Upper lobe of right lung (tissue), 1 donor: ENCODE data around the gene FYN. TPM values are rescaled to one million over a fixed set of nuclear protein-coding genes. Genes with fewer than 3 reads are reported as not detected.

Experiments used
- ATAC-seq: fragments of 200-7000 bp; cut with Tn5 transposase; one replicate; pipeline ENCODE4 v1.9.1; 2020; ENCODE audit warnings: mild to moderate bottlenecking, moderate library complexity
- DNase-seq: peaks from one replicate; pipeline ENCODE4 v3.0.0-alpha.2; 2020
- H3K27ac ChIP-seq: fragments of 200-600 bp; one replicate; pipeline ENCODE4 v1.8.0; 2022
- H3K27me3 ChIP-seq: fragments of 200-600 bp; one replicate; pipeline ENCODE4 v1.8.0; 2022; ENCODE audit warnings: mild to moderate bottlenecking
- H3K36me3 ChIP-seq: fragments of 200-600 bp; one replicate; pipeline ENCODE4 v1.8.0; 2022
- H3K4me1 ChIP-seq: fragments of 200-600 bp; one replicate; pipeline ENCODE4 v1.8.0; 2022
- H3K4me3 ChIP-seq: fragments of 200-600 bp; one replicate; pipeline ENCODE4 v1.8.0; 2022; ENCODE audit warnings: mild to moderate bottlenecking
- H3K9me3 ChIP-seq: fragments of 200-600 bp; one replicate; pipeline ENCODE4 v1.8.0; 2022
- intact Hi-C: fragments of 100-400 bp; cut with DNase I; formaldehyde crosslinking; loops from one replicate; pipeline ENCODE4 v1.11.0; 2022
- total RNA-seq: library from RNA; stranded (reverse); fragmentation: NEBNext Ultra II Directional; extraction: Animal tissue kit (Norgen Biotek cat#: 25700); gene quantifications from one replicate; pipeline ENCODE4 v1.2.1, GENCODE V29; 2021
- TF ChIP-seq, protein P1 (sequence below): fragments of 200-600 bp; IDR thresholded peaks from one replicate; pipeline ENCODE4 v1.8.0; 2022; ENCODE audit warnings: antibody characterized with exemption
- donor health status: DM: no; HTN: yes; CAD: no; lungs with severe emphysema.

Gene FYN
- total RNA-seq, 1 donor from 2014 or later: 115 TPM

- intact Hi-C loops: no loop called here
- DNase-seq (no peak), ATAC-seq (no peak)
- Histone ChIP-seq H3K4me3 (no peak overlapping the region), H3K36me3 (peaks cover 20% of the 10 kb centered on the region), H3K27me3 (no peaks in the 10 kb centered on the region), H3K4me1 (peaks cover 15% of the 10 kb centered on the region), H3K27ac (no peak overlapping the region), H3K9me3 (no peaks in the 10 kb centered on the region)
- TF ChIP-seq, protein P1, sequence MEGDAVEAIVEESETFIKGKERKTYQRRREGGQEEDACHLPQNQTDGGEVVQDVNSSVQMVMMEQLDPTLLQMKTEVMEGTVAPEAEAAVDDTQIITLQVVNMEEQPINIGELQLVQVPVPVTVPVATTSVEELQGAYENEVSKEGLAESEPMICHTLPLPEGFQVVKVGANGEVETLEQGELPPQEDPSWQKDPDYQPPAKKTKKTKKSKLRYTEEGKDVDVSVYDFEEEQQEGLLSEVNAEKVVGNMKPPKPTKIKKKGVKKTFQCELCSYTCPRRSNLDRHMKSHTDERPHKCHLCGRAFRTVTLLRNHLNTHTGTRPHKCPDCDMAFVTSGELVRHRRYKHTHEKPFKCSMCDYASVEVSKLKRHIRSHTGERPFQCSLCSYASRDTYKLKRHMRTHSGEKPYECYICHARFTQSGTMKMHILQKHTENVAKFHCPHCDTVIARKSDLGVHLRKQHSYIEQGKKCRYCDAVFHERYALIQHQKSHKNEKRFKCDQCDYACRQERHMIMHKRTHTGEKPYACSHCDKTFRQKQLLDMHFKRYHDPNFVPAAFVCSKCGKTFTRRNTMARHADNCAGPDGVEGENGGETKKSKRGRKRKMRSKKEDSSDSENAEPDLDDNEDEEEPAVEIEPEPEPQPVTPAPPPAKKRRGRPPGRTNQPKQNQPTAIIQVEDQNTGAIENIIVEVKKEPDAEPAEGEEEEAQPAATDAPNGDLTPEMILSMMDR: no peak
Measured at GRCh38 chr6:111706841-111707391, 166.3 kb downstream of the FYN start.

GRCh38 chr6:111703723-111704122, 169.5 kb downstream of the FYN start:
- ATAC-seq: no peak

GRCh38 chr6:111702268-111702667, 171.0 kb downstream of the FYN start:
- intact Hi-C loops: no loop called here
- ATAC-seq (no peak), DNase-seq (no peak)
- Histone ChIP-seq H3K4me3 (no peak overlapping the region), H3K4me1 (no peaks in the 10 kb centered on the region), H3K36me3 (peaks cover 20% of the 10 kb centered on the region), H3K27me3 (no peaks in the 10 kb centered on the region), H3K9me3 (no peaks in the 10 kb centered on the region), H3K27ac (no peak overlapping the region)
- TF ChIP-seq, protein P1: no peak

More at GRCh38 chr6:111703723-111704122, 169.5 kb downstream of the FYN start:
- DNase-seq: no peak
- intact Hi-C loops: no loop called here
- Histone ChIP-seq H3K4me3 (no peak overlapping the region), H3K4me1 (no peaks in the 10 kb centered on the region), H3K36me3 (peaks cover 25% of the 10 kb centered on the region), H3K27ac (no peak overlapping the region), H3K9me3 (no peaks in the 10 kb centered on the region), H3K27me3 (no peaks in the 10 kb centered on the region)
- TF ChIP-seq, protein P1: no peak

DNA sequence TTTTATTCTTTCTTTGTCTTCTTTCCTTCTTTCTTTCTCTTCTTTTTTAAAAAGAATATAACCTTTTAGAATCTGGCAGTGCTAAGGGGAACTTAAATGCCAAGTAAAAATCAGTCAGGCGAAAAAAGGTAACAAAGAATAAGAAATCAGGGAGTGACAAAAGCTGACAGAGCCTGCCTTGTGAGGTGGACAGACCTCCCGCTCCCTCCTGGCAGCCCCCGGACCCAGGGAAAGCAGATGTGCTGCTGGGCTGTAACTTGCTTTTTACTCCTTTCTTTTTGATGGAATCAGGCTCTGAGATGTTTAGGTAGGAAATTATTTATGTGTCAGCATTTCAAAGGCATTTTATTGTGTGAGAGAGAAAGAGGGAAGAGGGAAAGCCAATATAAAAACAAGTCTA, 172.1 kb downstream of the FYN start:
- intact Hi-C loops: no loop called here
- Histone ChIP-seq H3K9me3 (no peaks in the 10 kb centered on the region), H3K36me3 (peaks cover 20% of the 10 kb centered on the region), H3K4me3 (no peak overlapping the region), H3K27me3 (no peaks in the 10 kb centered on the region), H3K4me1 (no peaks in the 10 kb centered on the region), H3K27ac (no peak overlapping the region)
- DNase-seq (no peak), ATAC-seq (no peak)
- TF ChIP-seq, protein P1: no peak

DNA sequence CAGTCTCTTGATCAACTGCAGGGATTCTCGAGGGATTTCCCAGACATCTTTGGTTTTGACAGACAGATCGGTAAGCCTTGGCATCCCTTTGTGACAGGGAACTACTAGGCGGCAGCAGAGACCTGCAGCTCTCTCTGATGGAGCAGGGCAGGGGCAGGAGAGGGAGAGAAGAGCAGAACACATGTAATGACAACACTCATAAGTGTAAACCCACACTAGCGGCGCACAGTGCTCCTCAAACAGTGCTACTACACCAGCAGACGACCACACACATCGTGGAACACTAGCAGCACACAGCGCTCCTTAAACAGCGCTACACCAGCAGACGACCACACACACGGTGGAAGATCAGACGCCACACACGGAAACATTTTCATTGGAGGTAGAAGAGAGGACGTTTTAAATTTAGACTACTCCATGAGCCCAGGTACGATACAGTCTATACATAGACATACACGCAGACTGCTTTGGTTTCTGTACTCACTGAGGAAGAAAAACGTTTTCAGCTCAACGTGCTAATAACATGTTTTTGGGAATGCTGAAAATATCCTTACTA, 173.0 kb downstream of the FYN start:
- DNase-seq (no peak), ATAC-seq (no peak)
- no peaks in the 10 kb centered on the region for H3K4me1 ChIP-seq
- H3K27me3 ChIP-seq: no peaks in the 10 kb centered on the region
- no peaks in the 10 kb centered on the region for H3K9me3 ChIP-seq
- TF ChIP-seq, protein P1: no peak
- H3K36me3 ChIP-seq: peaks cover 20% of the 10 kb centered on the region
- H3K4me3 ChIP-seq: no peak overlapping the region
- no peak overlapping the region for H3K27ac ChIP-seq
- intact Hi-C loops: no loop called here
